ENCODE measurements around the gene L1CAM.

L1CAM gene

DNA sequence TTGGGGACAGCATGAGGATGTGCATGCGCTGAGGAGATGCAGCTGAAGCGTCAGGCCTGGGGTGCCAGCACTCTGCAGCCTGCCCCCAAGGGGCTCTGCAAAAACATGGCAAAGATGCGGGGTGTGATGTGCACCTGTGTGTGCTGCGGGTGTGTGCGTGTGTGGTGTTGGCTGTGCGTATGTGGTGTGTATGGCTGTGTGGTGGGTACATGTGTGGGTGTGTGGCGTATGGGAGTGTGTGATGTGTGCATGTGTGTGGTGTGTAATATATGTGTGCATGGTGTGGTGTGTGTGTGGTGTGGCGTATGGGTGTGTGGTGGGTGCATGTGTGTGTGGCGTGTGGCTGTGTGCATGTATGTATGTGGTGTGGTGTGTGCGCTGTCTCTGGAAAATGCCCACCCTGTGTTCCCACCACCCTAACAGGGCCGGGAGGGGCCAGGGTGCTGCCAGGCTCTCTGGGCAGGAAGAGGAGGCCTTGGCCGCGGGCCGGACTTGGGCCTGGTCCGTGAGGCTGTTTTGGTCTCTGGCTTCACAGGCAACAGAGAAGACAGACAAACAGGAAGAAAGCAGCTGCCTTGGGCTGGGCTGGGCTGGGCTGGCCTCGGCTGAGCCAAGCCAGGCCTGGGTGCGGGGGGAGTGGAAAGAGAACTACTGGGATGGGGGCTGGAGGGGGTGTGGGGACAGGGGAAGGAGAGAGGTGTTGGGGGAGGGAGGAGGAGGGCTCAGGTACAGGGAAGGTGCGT lies 17.4 kb upstream of the L1CAM start:
- DNase-seq: no peak

DNA sequence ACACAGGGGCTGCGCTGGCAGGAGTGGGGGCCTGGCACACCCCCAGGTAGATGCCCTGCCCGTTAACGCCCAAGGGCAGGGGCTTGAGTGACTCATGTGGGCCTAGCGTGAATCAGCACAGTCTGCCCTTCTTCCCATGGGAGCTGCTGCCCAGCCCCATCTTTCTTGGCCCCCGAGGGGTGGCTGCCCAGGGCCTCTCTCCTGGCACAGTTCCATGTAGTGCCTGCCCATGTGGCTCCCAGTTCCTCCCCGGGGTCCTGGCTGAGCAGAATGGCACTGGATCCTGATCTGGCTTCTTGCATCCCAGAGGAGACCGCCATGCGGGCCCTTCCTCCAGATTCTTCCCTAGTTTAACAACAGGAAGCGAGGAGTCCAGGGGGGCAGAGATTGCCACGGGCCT lies 16.4 kb upstream of the L1CAM start:
- no peak for DNase-seq

DNA sequence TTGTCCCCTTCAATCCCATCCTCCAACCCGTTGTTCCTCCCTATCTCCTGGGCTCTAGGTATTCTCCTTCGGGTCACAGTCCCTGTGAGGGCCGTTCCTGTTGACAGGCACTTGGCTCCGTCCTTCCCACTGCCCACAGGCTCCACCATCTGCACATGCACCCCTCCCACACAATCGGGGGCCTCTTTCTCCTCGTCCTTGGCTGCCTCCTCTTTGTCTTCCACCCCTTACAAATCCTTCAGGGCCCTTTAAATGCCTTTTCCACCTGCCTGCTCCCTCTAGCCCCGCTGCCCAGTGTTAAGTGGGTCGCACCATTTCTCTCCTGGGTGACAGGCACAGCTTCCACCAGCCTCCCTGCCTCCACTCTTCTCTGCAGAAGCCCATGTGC lies 15.8 kb upstream of the L1CAM start:
- no peak for DNase-seq

DNA sequence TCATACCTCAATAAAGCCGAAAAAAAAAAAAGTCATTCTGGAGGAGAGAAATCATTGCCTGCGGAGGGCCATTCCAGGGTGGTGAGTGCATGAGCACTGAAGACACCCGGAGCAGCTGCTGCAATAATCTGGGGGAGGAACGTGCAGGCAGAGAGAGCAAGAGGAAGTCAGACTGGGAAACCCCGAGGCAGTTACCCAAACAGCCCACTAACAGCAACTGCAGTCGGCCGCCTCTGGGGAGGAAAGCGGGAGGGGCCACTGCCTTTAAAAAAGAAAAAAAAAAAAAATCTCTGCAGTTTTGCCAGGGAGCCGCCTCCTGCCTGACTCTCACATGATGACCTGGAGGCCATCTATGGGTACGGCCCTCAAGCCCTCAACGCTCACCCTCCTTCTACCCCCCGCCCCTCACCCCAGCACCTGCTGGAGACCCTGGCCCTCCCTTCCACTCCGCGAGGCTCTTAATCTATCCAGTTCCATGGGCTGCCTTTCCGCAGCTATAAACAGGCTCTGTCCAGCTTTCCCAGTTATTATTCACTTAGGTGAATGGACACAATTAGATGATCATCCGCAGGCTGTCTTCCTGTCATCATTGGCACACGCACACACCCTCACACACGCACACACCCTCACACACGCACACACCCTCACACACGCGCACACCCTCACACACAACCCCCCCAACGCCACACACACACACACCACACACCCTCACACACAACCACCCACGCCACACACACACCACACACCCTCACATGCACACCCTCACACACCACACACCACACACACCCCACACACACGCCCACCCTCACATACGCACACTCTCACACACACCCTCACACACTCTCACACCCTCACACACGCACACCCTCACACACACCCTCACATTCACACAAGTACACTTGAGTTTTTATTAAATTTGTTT lies 15.1 kb upstream of the L1CAM start:
- DNase-seq: peak; percentile 61

DNA sequence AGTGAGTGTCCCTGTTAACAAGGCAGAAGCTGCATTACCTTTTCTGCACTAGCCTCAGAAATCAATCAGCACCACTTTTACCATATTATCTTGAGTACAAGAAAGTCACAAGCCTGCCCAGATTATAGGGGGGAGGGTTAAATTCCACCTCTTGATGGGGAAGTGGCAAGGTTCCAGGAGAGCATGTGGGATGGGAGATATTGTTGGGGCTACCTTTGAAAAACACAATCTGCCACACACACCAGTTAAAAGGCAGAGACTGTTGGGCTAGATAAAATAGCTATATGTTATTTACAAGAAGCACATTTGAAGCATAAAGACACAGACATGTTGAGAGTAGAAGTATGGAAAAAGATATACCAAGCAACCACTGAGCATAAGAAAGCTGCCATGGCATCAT lies 11.9 kb upstream of the L1CAM start:
- DNase-seq: no peak

DNA sequence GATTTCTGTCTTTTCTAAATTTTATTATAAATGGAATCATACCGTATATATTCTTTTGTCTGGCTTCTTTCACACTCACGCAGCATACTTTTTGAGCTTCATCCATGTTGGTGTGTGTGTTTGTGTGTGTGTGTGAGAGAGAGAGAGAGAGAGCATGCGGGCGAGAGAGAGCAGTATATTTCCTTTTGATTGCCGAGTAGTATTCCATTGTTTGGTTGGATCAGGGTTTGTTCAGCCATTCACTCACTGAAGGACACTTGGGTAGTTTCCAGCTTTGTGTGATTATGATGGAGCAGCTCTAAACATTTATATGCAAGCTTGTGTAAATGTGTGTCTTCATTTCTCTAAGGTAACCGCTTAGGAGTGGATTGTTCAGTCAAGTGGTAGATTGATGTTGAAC lies 3.1 kb upstream of the L1CAM start:
- no peak for DNase-seq

DNA sequence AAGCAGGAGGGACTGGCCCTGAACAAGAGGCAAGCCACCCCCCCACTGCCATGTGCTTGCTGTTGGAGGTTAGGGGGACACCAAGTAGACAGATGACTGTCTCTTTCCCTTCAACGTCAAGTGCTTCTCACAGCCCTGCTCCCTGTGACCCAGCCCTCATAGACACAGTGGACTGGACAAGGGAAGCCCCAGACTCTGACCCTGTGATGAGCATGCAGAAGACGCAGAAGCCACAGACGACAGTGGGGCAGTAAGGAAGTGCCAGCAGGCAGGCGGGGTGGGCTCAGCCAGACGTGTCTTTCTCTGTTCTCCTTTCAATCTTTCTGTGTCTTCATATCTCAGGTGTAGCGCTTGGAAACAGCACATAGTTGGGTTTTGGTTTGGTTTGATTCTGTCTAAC lies 2.4 kb upstream of the L1CAM start:
- DNase-seq: no peak

DNA sequence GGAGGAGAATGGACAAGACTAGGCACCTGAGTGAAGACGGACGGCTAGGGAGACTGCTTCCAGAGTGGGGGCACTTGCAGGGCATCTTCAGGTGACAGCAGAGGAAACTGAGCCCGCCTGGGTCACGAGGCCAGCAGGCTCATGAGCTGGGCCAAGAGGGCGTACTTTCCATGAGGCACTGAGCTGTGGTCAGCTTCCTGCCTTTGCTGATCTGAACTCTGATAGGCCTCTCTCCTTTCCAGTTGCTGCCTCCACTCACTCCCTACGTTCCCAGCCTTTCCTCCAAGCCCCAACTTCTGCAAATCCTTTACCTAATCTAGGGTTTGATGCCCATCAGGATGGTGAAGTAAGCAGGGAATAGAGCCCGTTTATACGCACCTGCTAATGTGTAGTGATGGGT lies 1.4 kb upstream of the L1CAM start:
- DNase-seq: no peak

DNA sequence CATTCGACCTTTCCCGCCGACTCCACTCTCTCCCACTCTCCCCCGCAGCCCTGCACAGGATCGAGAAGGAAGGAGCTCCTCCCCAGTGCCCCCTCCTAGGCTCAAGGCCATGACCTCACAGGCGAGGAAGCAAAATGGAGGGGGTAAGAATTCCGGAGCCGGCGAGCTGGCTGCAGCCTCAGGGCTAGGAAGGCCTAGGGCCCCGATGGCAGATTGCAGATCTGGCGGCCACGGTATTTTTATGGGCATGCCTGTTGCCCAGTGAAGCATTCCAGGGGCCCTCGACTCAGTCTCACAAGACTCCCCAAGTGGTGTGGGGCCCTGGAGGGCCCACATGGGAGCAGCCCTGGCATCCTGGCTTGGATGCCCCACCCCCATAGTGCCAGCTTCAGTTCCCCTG lies 942 bp upstream of the L1CAM start:
- DNase-seq: no peak

DNA sequence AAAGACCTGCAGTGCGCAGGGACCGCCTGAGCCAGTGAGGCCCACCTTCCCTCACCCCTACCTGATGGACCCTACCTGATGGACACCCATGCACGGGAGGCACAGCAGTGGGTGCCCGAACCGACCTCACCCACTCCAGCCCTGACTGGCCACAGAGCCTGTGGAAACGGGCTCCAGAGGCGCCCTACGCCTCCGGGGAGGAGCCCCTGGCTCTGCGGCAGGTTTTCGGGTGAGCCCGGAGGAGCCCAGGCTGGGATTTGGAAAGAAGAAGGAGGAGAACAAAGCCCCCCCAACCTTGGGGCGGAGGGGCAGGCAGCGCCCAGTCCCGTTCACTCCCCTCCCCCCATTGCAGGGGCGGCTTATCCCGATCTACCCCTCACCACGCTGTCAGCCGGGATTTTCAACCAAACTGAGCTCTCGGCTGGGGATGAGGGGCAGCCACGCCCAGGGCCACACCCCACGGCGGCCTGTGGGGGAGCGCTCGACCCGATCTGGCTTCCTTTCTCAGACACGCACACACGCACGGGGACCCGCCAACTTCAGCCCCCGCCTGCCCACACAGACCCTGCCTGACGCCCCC lies 675 bp downstream of the L1CAM start:
- peak; percentile 22 for DNase-seq

DNA sequence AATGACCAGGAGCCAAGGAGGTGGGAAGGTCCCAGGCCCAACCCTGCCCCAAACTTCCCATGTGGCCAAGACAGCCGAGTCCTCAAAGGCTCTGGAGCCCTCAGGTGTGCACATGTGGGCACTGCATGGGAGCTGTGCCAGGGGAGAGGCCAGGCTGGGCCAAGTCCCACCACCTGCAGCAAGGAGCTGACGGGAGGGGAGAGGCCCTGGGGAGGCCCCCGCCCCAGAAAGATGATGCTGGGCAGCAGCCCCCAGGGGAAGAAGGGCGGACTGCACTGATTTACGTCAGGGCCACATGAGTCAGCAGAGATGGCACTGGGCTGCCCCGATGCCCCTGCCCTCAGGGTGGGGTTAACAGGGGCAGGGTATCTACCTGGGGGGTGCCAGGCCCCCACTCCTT lies 1.4 kb downstream of the L1CAM start:
- DNase-seq: peak; percentile 53

DNA sequence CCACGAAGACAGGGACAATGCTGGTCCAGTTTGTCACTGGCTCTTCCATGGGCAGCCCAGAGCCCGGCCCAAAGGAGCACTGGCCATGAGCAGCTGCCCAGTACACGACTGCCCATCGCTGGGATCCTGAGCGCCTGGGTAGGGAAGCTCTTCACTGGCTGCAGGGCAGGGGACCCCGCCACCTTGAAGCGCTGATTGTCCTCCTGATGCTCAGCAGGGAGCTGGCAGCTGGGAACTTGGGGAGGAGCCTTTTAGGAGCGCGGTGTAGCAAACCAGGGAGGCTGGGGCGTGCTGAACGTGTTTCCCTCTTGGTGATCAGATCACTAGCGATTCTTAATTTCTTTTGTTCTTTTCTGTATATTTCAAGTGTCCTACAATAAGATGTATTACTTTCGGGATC lies 1.8 kb downstream of the L1CAM start:
- DNase-seq: no peak

DNA sequence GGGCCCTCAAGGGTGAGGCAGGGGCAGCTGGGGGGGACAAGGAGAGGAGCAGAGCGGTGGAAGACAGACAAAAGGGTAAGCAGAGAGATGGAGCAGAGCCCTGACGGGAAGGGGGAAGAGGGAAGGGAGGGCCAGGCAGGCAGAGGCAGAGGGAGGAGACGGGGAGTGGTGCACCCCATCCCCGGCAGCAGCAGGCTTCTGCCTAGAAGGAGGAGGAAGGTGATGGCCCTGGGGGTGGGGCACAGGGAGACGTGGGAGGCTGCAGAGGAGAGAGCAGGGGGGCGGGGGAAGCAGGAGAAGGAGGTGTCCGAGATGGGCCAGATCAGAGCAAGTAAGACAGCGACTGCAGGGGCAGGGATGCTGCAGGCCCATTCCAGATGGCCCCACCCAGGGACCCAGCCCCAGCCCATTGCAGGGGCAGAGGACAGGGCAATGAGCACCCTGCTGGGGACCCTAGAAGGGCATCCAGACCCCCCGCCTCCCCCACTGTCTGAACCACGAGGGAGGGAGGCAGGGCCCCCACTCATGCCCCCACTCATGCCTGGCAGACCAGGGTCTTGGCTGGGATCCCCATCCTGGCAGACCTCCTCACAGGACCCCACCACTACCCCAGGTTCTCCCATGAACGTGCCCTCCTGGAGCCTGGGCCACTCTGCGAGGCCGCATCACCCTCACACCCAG lies 2.7 kb downstream of the L1CAM start:
- no peak for DNase-seq

DNA sequence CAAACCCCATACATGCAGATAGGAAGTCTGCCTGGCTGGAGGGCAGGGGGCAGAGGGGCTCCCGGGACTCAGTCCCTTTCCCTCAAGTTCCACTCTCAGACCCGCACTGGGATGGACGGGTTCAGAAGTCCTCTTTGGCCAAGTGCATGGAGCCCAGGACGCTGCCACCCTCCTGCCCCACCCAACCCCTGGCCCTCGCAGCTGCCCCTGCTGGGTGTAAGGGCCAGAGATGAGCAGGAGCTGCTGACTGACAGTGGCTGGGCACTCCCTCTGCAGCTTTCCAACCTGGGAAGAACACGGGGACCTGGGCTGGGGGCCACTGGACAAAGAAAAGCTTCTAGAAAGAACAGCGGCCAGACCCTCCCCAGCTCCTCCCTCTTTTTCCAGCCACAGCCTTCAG lies 3.4 kb downstream of the L1CAM start:
- no peak for DNase-seq

DNA sequence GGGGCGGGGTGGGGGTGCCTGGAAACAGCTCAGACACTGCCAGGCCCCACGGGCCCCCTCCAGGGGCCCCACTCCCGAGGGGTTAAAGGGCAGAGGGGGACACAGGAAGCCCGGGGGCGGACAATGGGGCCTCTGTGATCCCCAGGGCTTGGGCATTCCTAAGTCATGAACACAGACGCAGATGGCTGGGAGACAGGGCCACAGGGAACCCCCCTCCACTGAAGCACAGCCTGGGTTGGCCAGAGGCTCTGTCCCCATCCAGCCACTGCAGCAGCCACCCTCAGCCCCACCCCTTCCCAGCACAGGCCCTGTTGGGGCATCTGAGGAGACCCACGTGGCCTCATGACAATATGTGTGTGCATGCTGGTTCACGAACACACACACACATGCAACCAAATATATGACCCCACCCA lies 3.9 kb downstream of the L1CAM start:
- DNase-seq: no peak

DNA sequence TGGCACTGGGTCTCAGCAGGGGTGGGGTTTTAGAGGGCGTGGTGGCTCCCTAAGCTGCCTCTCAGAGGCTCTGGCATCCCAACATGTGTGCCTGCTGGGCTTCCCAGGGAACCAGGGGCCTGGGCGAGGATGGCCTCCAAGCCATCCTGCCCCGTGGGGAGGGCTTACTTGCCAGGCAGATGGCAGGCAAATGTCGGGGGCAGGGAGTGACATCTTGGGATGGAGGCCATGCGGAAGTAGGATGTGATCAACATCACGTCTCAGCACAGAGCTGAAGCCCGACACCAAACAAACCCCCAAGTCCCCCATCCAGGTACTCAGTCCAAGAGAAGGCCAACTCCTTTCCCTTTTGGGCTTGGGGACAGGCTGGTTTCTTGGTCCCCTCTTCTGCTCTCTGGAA lies 4.7 kb downstream of the L1CAM start:
- DNase-seq: no peak

DNA sequence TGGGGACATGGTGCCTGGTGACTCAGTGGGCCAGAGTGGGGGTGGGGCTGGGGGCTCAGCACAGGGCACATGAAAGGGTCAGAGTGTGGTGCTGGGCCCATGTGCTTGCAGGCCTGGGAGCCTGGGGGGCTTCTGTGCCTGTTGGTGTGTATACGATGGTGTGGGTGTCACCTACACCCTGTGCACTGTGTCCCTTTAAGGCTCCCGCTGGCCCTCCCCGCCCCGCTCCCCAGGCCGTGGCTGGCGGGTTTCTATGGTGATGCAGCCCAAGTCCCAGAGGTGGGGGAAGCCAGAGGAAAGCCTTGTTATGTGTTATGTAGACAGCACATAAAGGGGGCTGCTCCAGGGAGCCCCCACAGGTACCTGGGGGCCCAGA lies 5.5 kb downstream of the L1CAM start:
- no peak for DNase-seq

DNA sequence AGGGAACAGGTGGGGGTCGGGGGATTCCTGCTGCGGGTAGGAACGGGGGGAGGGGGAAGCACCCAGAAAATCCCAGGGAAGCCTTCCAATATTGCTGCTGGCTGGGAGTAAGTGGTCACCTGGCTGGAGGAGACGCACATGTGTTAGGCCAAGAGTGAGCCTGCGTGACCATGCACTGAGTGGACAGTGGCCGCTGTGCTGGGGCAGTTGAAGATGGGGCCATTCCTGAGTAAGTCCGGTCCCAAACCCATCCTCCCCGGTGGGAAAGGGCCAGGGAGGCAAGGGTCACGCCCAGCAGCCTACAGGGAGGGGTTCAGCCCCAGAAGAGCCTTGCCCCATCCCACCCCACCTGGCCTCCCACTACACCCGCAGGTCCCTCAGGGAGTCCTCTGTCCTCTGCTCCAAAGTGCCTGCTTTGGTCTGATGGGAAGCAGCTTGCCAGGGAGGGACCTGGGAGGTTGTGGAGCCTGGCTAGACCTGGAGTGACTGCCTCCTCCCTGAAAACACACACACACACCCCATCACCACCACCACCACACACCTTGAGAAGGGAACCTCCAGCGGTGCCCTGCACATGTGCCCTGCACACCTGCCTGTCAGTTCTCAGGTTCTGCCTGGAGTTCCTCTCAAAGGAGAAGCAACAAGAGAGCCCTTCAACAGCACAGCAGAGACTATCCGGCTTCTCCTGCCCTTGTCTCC lies 6.1 kb downstream of the L1CAM start:
- DNase-seq: no peak

DNA sequence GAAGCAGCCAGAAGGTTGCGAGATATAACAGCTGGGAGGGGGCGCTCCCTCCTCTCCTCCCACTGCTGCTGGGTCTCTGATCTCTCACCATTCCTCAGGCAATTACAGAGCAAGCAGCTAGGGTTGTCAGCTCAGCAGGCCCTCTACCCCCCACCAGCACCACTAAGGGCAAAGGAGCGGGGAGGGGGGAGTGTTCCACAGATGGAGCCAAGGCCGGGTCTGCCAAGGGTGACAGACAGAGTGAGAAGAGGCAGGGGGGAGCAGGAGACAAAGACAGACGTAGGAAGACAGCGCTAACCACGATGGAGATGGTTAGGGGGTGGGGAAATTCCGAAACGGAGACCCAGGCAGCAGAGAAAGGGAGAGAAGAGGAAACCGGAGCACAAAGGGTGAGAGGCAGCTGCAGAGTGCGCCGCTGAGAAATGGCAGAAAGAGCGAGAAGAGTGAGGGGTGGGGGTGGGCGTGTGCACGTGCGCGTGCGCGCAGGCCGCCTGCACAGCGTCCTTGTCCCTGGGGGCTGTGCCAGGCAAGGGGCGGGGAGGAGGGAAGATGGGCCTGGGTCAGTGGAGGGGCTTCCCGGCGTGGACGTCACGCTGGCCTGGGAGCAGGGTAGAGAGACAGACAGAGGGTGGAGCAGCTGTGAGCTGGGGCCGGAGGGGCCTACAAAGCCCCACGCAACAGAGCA lies 6.9 kb downstream of the L1CAM start:
- DNase-seq: no peak

DNA sequence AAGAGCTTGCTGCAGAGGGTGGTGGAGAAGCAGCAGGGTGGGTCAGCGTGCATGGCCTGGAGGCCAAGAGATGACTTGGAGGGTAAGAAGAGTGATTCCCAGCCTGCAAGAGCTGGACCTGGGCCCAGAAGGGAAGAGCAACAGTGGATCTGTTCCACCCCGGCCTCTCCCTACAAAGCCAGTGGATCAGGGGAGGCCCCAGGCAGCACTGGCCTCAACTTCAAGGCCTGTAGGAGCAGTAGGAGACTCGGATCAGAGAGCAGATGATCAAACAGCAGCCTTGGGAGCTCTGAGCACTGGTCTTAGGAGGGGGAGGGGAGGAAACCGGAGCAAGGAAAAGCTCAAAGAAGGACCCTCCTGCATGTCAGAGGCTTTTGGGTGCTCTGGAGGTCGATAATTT lies 7.6 kb downstream of the L1CAM start:
- no peak for DNase-seq

DNA sequence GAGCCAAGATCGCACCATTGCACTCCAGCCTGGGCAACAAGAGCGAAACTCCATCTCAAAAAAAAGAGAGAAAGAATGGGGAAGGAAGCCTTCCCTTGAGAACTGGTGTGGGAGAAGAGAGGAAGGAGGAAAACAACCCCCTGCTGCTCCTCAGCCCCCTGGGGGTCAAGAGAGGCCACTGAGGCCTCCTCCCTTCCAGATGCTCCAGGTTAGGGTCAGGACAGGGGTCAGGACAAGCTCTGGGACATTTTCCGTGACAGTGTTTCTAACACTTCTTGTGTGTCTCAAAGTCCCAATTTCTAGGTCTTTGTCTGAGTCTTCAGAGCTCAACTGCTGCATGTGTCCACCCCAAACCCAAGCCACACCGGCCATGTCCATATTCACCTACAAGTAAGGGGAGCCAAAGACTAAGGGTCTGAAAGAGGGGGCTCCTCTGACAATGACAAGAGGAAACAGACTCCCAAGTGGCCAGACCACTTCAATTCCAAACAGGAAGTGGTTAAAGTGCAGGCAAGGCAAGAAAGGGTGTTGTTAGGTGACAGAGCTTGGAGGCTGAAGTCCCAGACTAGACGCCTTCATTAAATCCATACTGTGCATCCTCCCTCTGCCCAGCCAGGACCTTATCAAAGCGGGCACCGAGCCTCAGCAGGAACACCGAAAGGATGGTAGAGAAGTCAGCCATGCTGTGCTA lies 8.3 kb downstream of the L1CAM start:
- DNase-seq: no peak

DNA sequence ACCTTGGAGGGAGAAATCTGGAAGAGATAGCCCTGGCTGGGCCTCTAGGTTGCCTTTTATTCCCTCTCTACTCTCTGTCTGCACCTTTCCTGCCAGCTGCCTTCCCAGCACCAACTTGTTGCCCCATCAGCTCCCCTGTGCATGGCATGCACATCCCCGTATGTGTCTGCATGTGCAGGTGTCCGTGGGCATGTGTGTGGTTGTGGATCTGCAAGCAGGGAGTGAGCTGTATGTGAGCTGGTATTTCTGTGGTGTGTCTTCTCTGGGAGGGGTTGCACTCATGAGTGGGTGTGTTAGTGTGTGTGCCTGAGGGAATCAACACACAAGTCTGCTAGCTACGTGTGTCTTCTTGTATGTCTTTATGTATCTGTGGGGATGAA lies 9.9 kb downstream of the L1CAM start:
- DNase-seq: no peak

Data from NCI-H1105 (cell line).